A549 (cell line): Measurements from ENCODE around the gene SEMA3A.

Source experiments
- CHD2 ChIP-seq: fragments of 150-350 bp; IDR thresholded peaks from 2 replicates; pipeline ENCODE4 v1.6.1; 2014; ENCODE audit warnings: low read length; ENCODE audit not compliant: partially characterized antibody
- CTCF ChIP-seq: fragments of >200 bp; sonication (Bioruptor Twin); formaldehyde crosslinking; IDR thresholded peaks from 3 replicates; pipeline ENCODE4 v1.5.1; 2016
- EP300 ChIP-seq, 2 experiments: fragments of >200 bp; sonication (Bioruptor Twin); formaldehyde crosslinking; IDR thresholded peaks; 2 replicates in 1 of 2; 3 replicates in 1 of 2; pipeline ENCODE4 v1.6.1; 2016 to 2017
- MAX ChIP-seq: IDR thresholded peaks from 2 replicates; pipeline ENCODE4 v1.6.1; 2012
- POLR2A ChIP-seq: IDR thresholded peaks from 2 replicates; pipeline ENCODE4 v1.6.1; 2012; ENCODE audit warnings: mild to moderate bottlenecking, low read length
- RARB ChIP-seq: fragments of 250-450 bp; sonication (Bioruptor Pico); IDR thresholded peaks from 2 replicates; pipeline ENCODE4 v1.8.0; 2021; ENCODE audit warnings: mild to moderate bottlenecking, moderate library complexity
- TP53 ChIP-seq: fragments of 250-450 bp; sonication (Bioruptor Pico); IDR thresholded peaks from 2 replicates; pipeline ENCODE4 v1.5.0; 2021; ENCODE audit warnings: mild to moderate bottlenecking, moderate library complexity
- TF ChIP-seq, protein P1 (sequence below): fragments of 250-450 bp; sonication (Bioruptor Pico); IDR thresholded peaks from 2 replicates; pipeline ENCODE4 v1.5.0; 2021; ENCODE audit warnings: mild to moderate bottlenecking, moderate library complexity, borderline replicate concordance

- TF ChIP-seq POLR2A, result no peak
- TF ChIP-seq CTCF, result no peak
- no peak for TF ChIP-seq TP53 (CRISPR knock-in tag)
- TF ChIP-seq CHD2, result no peak
- no peak for TF ChIP-seq RARB (CRISPR knock-in tag)
- TF ChIP-seq MAX, result no peak
- TF ChIP-seq, protein P1, sequence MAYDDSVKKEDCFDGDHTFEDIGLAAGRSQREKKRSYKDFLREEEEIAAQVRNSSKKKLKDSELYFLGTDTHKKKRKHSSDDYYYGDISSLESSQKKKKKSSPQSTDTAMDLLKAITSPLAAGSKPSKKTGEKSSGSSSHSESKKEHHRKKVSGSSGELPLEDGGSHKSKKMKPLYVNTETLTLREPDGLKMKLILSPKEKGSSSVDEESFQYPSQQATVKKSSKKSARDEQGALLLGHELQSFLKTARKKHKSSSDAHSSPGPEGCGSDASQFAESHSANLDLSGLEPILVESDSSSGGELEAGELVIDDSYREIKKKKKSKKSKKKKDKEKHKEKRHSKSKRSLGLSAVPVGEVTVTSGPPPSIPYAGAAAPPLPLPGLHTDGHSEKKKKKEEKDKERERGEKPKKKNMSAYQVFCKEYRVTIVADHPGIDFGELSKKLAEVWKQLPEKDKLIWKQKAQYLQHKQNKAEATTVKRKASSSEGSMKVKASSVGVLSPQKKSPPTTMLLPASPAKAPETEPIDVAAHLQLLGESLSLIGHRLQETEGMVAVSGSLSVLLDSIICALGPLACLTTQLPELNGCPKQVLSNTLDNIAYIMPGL (CRISPR knock-in tag), result no peak
- TF ChIP-seq EP300 (IDR thresholded peaks at IDR 0.05), result no peak
These were observed 154.2 kb downstream of the SEMA3A start for GRCh38 chr7:84040355-84040754.
